Measurements from ENCODE around the gene ARHGAP10. TPM values are rescaled to one million over a fixed set of nuclear protein-coding genes. Genes with fewer than 3 reads are reported as not detected.

Gene ARHGAP10
- polyA plus RNA-seq, 3 donors from 2014 or later = 5.3 to 13.2 (median 7.0) TPM

GRCh38 chr4:147941373-147941772 lies 209.5 kb downstream of the ARHGAP10 start:
- H3K4me3 Mint-ChIP-seq = peak overlapping the region in 1 of 5 donors; percentile 29
- H3K27ac Mint-ChIP-seq = peak overlapping the region in 1 of 6 donors; percentile 12
- no peaks in the 10 kb centered on the region for H3K9me3 Mint-ChIP-seq
- peaks cover 45 to 60% of the 10 kb centered on the region in 2 donors for H3K4me1 Mint-ChIP-seq
- no peak for DNase-seq
- H3K36me3 Mint-ChIP-seq = peaks cover 0 to under 1% (median 0%) of the 10 kb centered on the region in 3 donors
- H3K27me3 Mint-ChIP-seq (ENCODE audit: low read depth in 3 of 3) = peaks cover 0 to 4% (median 3%) of the 10 kb centered on the region in 3 donors

- Mint-ChIP-seq H3K36me3 (peaks cover 0 to 12% (median 9%) of the 10 kb centered on the region in 3 donors), H3K27ac (peak overlapping the region; percentile 11 to 89 (median 64)), H3K9me3 (no peaks in the 10 kb centered on the region), H3K4me3 (peak overlapping the region; percentile 59 to 80 (median 73)), H3K27me3 (ENCODE audit: low read depth in 3 of 3) (peaks cover 0 to 4% (median 3%) of the 10 kb centered on the region in 3 donors), H3K4me1 (peaks cover 45 to 62% of the 10 kb centered on the region in 2 donors)
- DNase-seq = no peak
Observed at GRCh38 chr4:147942729-147943128, 210.8 kb downstream of the ARHGAP10 start.

- Mint-ChIP-seq H3K36me3 (peaks cover 0 to 15% (median 11%) of the 10 kb centered on the region in 3 donors), H3K4me3 (peak overlapping the region; percentile 59 to 80 (median 73)), H3K27ac (peak overlapping the region; percentile 11 to 89 (median 64)), H3K9me3 (no peaks in the 10 kb centered on the region), H3K4me1 (peaks cover 45 to 62% of the 10 kb centered on the region in 2 donors), H3K27me3 (ENCODE audit: low read depth in 3 of 3) (peaks cover 0 to 4% (median 3%) of the 10 kb centered on the region in 3 donors)
- peak; percentile 53 to 71 (median 67) for DNase-seq
Observed at GRCh38 chr4:147943159-147943638, 211.3 kb downstream of the ARHGAP10 start.

GRCh38 chr4:147944249-147944648 lies 212.4 kb downstream of the ARHGAP10 start:
- Mint-ChIP-seq H3K27me3 (ENCODE audit: low read depth in 3 of 3) (peaks cover 0 to 4% (median 3%) of the 10 kb centered on the region in 3 donors), H3K9me3 (no peaks in the 10 kb centered on the region), H3K4me3 (peak overlapping the region; percentile 59 to 80 (median 73)), H3K27ac (peak overlapping the region; percentile 11 to 89 (median 80)), H3K36me3 (peaks cover 0 to 22% (median 15%) of the 10 kb centered on the region in 3 donors), H3K4me1 (peaks cover 45 to 62% of the 10 kb centered on the region in 2 donors)
- peak; percentile 9 to 24 (median 10) for DNase-seq

- peak overlapping the region; percentile 59 to 80 (median 73) for H3K4me3 Mint-ChIP-seq
- peak overlapping the region; percentile 11 to 89 (median 80) for H3K27ac Mint-ChIP-seq
- DNase-seq = no peak
- H3K27me3 Mint-ChIP-seq (ENCODE audit: low read depth in 3 of 3) = peaks cover 0 to 4% (median 3%) of the 10 kb centered on the region in 3 donors
- peaks cover 0 to 25% (median 18%) of the 10 kb centered on the region in 3 donors for H3K36me3 Mint-ChIP-seq
- H3K4me1 Mint-ChIP-seq = peaks cover 45 to 62% of the 10 kb centered on the region in 2 donors
- H3K9me3 Mint-ChIP-seq = no peaks in the 10 kb centered on the region
Observed at GRCh38 chr4:147944670-147945260, 212.9 kb downstream of the ARHGAP10 start.

GRCh38 chr4:147948336-147948735 lies 216.4 kb downstream of the ARHGAP10 start:
- Mint-ChIP-seq H3K36me3 (peaks cover 7 to 42% (median 35%) of the 10 kb centered on the region in 3 donors), H3K4me3 (no peak overlapping the region), H3K9me3 (no peaks in the 10 kb centered on the region), H3K4me1 (peaks cover 26 to 32% of the 10 kb centered on the region in 2 donors), H3K27me3 (ENCODE audit: low read depth in 3 of 3) (peaks cover 0 to 2% (median under 1%) of the 10 kb centered on the region in 3 donors), H3K27ac (no peak overlapping the region)
- DNase-seq = no peak

- Mint-ChIP-seq H3K4me3 (no peak overlapping the region), H3K27me3 (ENCODE audit: low read depth in 3 of 3) (peaks cover 0 to 2% (median 0%) of the 10 kb centered on the region in 3 donors)
- DNase-seq = no peak
Observed at GRCh38 chr4:147950261-147950660, 218.4 kb downstream of the ARHGAP10 start.

GRCh38 chr4:147950841-147951240 lies 219.0 kb downstream of the ARHGAP10 start:
- peaks cover 19 to 58% (median 52%) of the 10 kb centered on the region in 3 donors for H3K36me3 Mint-ChIP-seq
- peaks cover 5 to 7% of the 10 kb centered on the region in 2 donors for H3K4me1 Mint-ChIP-seq
- H3K9me3 Mint-ChIP-seq = peaks cover 0 to 3% (median 0%) of the 10 kb centered on the region in 6 donors
- H3K4me3 Mint-ChIP-seq = no peak overlapping the region
- no peak overlapping the region for H3K27ac Mint-ChIP-seq
- H3K27me3 Mint-ChIP-seq (ENCODE audit: low read depth in 3 of 3) = peaks cover 0 to 2% (median 0%) of the 10 kb centered on the region in 3 donors
- DNase-seq = no peak

More at GRCh38 chr4:147950261-147950660, 218.4 kb downstream of the ARHGAP10 start:
- Mint-ChIP-seq H3K27ac (no peak overlapping the region), H3K4me1 (peaks cover 7 to 13% of the 10 kb centered on the region in 2 donors), H3K9me3 (peaks cover 0 to 3% (median 0%) of the 10 kb centered on the region in 6 donors), H3K36me3 (peaks cover 14 to 52% (median 47%) of the 10 kb centered on the region in 3 donors)

- Mint-ChIP-seq H3K27me3 (ENCODE audit: low read depth in 3 of 3) (peaks cover 0 to 2% (median 0%) of the 10 kb centered on the region in 3 donors), H3K4me1 (no peaks in the 10 kb centered on the region), H3K9me3 (peaks cover 0 to 3% (median 0%) of the 10 kb centered on the region in 6 donors), H3K36me3 (peaks cover 35 to 64% (median 44%) of the 10 kb centered on the region in 3 donors), H3K27ac (no peak overlapping the region), H3K4me3 (no peak overlapping the region)
- DNase-seq = no peak
Observed at GRCh38 chr4:147954850-147955249, 223.0 kb downstream of the ARHGAP10 start.

- Mint-ChIP-seq H3K4me1 (no peaks in the 10 kb centered on the region), H3K36me3 (peaks cover 35 to 54% (median 37%) of the 10 kb centered on the region in 3 donors), H3K27me3 (ENCODE audit: low read depth in 3 of 3) (peaks cover 0 to 2% (median 0%) of the 10 kb centered on the region in 3 donors), H3K4me3 (no peak overlapping the region), H3K9me3 (peaks cover 0 to 3% (median 0%) of the 10 kb centered on the region in 6 donors), H3K27ac (no peak overlapping the region)
- no peak for DNase-seq
Observed at GRCh38 chr4:147955827-147956558, 224.1 kb downstream of the ARHGAP10 start.

GRCh38 chr4:147957446-147957845 lies 225.6 kb downstream of the ARHGAP10 start:
- H3K27me3 Mint-ChIP-seq (ENCODE audit: low read depth in 3 of 3) = peaks cover 0 to 1% (median 0%) of the 10 kb centered on the region in 3 donors
- no peak overlapping the region for H3K27ac Mint-ChIP-seq
- H3K4me1 Mint-ChIP-seq = no peaks in the 10 kb centered on the region
- no peak overlapping the region for H3K4me3 Mint-ChIP-seq
- H3K36me3 Mint-ChIP-seq = peaks cover 29 to 60% (median 37%) of the 10 kb centered on the region in 3 donors
- DNase-seq = no peak
- H3K9me3 Mint-ChIP-seq = peaks cover 0 to 3% (median 0%) of the 10 kb centered on the region in 6 donors

GRCh38 chr4:147958057-147958456 lies 226.2 kb downstream of the ARHGAP10 start:
- H3K27me3 Mint-ChIP-seq (ENCODE audit: low read depth in 3 of 3) = peaks cover 0 to 2% (median 1%) of the 10 kb centered on the region in 3 donors
- peaks cover 33 to 56% (median 36%) of the 10 kb centered on the region in 3 donors for H3K36me3 Mint-ChIP-seq
- peaks cover 0 to 3% (median 0%) of the 10 kb centered on the region in 6 donors for H3K9me3 Mint-ChIP-seq
- no peak overlapping the region for H3K4me3 Mint-ChIP-seq
- H3K4me1 Mint-ChIP-seq = no peaks in the 10 kb centered on the region
- no peak for DNase-seq
- no peak overlapping the region for H3K27ac Mint-ChIP-seq

- no peak for DNase-seq
- H3K4me1 Mint-ChIP-seq = no peaks in the 10 kb centered on the region
- H3K9me3 Mint-ChIP-seq = peaks cover 0 to 2% (median 0%) of the 10 kb centered on the region in 6 donors
- H3K36me3 Mint-ChIP-seq = peaks cover 32 to 51% (median 32%) of the 10 kb centered on the region in 3 donors
- H3K4me3 Mint-ChIP-seq = no peak overlapping the region
- H3K27me3 Mint-ChIP-seq (ENCODE audit: low read depth in 3 of 3) = peaks cover 0 to 2% (median 1%) of the 10 kb centered on the region in 3 donors
- no peak overlapping the region for H3K27ac Mint-ChIP-seq
Observed at GRCh38 chr4:147958489-147959065, 226.7 kb downstream of the ARHGAP10 start.
